GM12872 (cell line): Measurements from ENCODE around the gene SEC14L6.

ENCODE experiments used
- CTCF ChIP-seq: IDR thresholded peaks from 3 replicates; pipeline ENCODE4 v1.5.1; 2011; ENCODE audit warnings: low read depth, mild to moderate bottlenecking, low read length, moderate library complexity; ENCODE audit not compliant: insufficient read depth

The SEC14L6 gene

GRCh38 chr22:30511109-30511508, 35.4 kb downstream of the SEC14L6 start:
- no peak for TF ChIP-seq CTCF

GRCh38 chr22:30508216-30508615, 38.3 kb downstream of the SEC14L6 start:
- no peak for TF ChIP-seq CTCF

GRCh38 chr22:30507670-30508069, 38.9 kb downstream of the SEC14L6 start:
- no peak for TF ChIP-seq CTCF

GRCh38 chr22:30506507-30506968, 40.0 kb downstream of the SEC14L6 start:
- no peak for TF ChIP-seq CTCF

- no peak for TF ChIP-seq CTCF
These were observed 43.0 kb downstream of the SEC14L6 start for GRCh38 chr22:30503551-30503950.

- TF ChIP-seq CTCF, result no peak
These were observed 43.6 kb downstream of the SEC14L6 start for GRCh38 chr22:30502911-30503310.

GRCh38 chr22:30502153-30502552, 44.4 kb downstream of the SEC14L6 start:
- no peak for TF ChIP-seq CTCF

GRCh38 chr22:30500628-30501027, 45.9 kb downstream of the SEC14L6 start:
- TF ChIP-seq CTCF, result no peak
